GM18951 (cell line): ENCODE measurements around the gene SLC25A13.
"Not testable (repeated sequence)": the region's sequence is repeated elsewhere in the genome, so short reads cannot be mapped to it uniquely, and the experiment has no call there.

Experiments
- POLR2A ChIP-seq: IDR thresholded peaks from 4 replicates; pipeline ENCODE4 v1.6.1; 2011; ENCODE audit warnings: mild to moderate bottlenecking; ENCODE audit not compliant: insufficient read length, insufficient read depth; ENCODE audit errors: extremely low read depth
- in situ Hi-C: fragments of 300-500 bp; cut with MboI; formaldehyde crosslinking; loops from one replicate; pipeline ENCODE4 v1.12.0; 2022; ENCODE audit warnings: low sequenced_read_pairs, mixed read lengths, inconsistent platforms; ENCODE audit not compliant: unreplicated experiment

The SLC25A13 gene, protein sequence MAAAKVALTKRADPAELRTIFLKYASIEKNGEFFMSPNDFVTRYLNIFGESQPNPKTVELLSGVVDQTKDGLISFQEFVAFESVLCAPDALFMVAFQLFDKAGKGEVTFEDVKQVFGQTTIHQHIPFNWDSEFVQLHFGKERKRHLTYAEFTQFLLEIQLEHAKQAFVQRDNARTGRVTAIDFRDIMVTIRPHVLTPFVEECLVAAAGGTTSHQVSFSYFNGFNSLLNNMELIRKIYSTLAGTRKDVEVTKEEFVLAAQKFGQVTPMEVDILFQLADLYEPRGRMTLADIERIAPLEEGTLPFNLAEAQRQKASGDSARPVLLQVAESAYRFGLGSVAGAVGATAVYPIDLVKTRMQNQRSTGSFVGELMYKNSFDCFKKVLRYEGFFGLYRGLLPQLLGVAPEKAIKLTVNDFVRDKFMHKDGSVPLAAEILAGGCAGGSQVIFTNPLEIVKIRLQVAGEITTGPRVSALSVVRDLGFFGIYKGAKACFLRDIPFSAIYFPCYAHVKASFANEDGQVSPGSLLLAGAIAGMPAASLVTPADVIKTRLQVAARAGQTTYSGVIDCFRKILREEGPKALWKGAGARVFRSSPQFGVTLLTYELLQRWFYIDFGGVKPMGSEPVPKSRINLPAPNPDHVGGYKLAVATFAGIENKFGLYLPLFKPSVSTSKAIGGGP

DNA sequence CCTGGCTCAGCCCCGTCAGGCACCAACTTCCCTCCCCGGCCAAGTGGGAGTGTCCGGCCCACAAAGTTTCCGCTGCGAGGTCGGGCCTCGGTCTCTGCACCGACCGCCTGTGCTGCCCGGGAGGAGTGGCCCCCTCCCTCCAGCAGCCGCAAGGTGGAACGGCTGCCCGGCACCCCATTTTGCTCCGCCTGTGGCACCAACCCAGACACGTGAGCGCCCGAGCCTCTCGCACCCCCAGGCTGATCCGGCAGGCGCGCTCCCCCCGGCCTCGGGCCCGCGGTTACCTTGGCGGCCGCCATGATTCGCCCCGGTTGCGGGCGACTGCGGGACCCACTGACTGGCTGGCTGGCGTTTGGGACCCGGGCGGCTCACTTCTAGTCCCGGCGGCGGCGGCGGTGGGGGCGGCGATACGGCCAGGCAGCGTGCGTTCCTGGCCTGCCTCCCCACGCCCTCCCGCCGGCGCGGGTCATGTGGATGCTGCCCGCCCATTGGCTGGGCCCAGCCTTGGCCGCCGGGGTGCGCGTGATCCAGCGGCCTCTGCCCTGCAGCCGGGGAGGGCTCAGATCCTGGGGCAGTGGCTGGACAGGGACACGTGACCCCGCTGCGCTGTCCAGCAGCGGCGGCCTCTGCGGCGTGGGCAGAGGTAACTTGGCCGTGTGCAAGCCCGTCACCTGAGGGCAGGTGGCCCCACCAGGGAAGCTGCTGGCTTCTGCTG lies at the start of gene SLC25A13:
TSS of gene SLC25A13 (minus strand) at position 441 of the 715 bp plus-strand sequence. CDS start at position 299, 142 bp downstream.
- in situ Hi-C loops: no loop called here
- peak; percentile 70 for TF ChIP-seq POLR2A

DNA sequence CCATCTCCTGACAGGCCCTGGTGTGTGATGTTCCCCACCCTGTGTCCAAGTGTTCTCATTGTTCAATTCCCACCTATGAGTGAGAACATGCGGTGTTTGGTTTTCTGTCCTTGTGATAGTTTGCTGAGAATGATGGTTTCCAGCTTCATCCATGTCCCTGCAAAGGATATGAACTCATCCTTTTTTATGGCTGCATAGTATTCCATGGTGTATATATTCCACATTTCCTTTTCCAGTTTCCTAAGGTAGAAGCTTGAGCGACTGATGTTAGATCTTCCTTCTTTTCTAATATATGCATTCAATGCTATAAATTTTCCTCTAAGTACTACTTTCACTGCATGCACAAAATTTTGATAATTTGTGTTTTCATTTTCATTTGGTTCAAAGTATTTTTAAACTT lies 44.0 kb upstream of the SLC25A13 start:
- in situ Hi-C loops: not testable (repeated sequence)

DNA sequence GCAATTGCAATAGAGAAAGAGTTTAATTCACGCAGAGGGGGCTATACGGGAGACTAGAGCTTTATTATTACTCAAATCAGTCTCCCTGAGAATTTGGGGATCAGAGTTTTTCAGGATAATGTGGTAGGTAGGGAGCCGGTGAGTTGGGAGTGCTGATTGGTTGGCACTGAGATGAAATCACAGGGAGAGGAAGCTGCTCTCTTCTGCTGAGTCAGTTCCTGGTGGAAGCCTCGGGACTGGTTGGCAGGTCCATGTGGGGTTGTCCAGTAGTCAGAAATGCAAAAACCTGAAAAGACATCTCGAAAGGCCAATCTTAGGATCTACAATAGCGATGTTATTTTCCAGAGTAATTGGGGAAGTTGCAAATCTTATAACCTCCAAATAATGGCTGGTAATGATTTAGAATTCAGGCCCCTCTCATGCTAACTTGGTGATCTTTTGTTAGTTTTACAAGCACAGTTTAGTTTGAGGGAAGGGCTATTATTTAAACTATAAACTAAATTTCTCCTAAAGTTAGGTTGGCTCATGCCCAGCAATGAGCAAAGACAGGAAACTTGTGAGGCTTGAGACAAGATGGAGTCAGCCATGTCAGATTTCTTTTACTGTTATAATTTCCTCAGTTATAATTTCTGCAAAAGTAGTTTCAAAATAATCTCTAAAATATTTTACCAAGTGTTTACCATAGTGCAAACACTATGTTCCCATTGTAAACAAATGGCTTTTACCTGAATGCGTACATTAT lies 39.4 kb upstream of the SLC25A13 start:
- in situ Hi-C loops: no loop called here
- no peak for TF ChIP-seq POLR2A

DNA sequence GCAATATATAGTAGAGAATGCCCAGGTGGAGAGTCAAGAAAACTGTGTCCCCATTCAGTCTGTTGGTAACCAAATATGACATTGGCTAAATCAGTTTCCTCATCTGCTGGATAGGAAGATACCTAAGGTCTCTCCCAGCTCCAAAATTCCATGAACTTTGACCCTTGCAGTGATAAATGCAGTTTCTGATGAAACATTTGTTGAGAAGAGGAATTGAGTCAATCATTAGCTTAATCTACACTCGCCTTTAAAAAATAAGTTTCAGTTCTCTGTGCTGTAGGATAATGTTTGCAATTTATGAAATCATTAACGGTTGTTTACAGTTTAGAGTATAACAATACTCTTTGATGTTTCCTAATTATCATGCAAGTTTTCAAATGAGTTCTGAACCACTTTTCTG lies 38.0 kb upstream of the SLC25A13 start:
- no peak for TF ChIP-seq POLR2A
- in situ Hi-C loops: no loop called here

DNA sequence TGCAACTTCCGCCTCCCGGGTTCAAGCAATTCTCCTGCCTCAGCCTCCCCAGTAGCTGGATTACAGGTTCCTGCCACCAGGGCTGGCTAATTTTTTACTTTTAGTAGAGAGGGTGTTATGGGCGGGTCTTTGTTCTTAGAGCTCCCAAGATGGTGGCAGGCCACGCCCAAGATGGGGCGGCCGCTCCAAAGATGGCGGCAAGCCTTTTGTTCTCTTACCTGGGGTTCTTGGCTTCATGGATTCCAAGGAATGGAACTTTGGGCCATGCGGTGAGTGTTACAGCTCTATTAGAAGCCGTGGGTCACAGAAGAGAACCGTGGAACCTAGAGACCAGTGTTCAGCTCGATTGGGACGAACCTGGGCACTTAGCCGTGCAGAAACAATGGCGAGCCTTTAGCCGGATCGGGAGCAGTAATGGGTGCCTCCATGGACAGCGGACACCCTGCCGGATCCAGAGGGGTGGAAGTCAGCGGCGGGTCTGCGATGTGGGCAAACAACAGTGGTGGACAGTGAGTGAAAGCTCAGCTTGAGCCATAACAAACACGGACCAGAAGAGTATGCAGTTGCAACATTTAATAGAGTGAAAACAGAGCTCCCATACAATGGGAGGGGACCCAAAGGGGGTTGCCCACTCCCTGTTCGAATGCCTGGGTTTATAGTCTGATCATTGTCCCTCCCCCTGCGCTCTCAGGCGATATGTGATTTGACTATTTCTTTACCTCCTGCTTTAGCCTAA lies 36.5 kb upstream of the SLC25A13 start:
- in situ Hi-C loops: not testable (repeated sequence)

DNA sequence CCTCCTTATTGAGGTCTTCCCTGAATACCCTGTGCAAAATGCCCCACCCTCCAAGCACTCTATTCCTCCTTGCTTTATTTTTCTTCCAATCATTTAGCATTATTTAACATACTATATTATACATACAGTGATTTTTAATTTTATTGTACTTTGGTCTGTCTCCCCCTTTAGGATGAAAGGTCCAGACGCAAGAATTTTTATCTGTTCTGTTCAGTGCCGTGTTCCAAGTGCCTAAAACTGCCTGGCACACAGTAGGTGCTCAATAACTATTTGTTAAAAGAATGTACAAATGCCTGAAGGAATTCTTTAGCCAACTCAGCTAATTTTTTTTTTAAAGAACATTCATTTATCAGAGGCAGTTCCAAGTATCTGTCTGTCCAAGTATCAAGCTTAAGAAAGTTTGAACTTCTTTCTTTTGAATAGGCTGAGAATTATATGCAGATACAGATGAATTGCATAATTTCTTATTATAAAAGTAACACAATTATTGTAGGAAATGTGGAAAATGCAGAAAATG lies 34.1 kb upstream of the SLC25A13 start:
- in situ Hi-C loops: no loop called here
- TF ChIP-seq POLR2A: no peak

DNA sequence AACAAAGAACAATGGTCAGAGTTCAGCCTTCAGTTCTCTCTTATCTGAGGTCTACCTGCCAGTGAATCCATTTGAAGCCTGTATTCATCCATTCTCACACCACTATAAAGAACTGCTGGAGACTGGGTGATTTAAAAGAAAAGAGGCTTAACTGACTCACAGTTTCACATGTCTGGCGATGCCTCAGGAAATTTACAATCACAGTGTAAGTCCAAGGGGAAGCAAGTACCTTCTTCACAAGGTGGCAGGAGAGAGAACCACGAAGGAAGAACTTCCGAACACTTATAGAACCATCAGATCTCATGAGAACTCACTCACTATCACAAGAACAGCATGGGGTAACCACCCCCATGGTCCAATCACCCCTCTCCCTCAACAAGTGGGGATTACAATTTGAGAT lies 33.0 kb upstream of the SLC25A13 start:
- in situ Hi-C loops: no loop called here
- no peak for TF ChIP-seq POLR2A

DNA sequence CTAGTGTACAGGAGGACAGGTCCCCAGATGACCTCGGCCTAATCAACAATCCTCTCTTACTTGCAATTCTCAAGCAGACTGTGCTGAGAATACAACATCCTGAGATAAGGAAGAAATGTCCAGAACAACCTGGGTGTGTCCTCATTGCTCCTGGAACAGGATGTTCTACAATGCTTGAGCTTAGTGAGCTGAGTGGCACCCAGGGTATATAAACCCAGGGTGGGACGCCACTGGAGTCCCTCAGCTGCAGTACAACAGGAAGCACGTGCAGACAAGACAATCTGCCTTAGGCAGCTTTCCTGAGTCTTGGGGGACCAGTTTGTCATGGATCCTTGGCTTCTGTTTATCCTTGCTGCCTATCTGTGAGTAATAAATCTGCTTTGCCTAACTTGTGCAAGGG lies 27.7 kb upstream of the SLC25A13 start:
- in situ Hi-C loops: no loop called here
- no peak for TF ChIP-seq POLR2A

DNA sequence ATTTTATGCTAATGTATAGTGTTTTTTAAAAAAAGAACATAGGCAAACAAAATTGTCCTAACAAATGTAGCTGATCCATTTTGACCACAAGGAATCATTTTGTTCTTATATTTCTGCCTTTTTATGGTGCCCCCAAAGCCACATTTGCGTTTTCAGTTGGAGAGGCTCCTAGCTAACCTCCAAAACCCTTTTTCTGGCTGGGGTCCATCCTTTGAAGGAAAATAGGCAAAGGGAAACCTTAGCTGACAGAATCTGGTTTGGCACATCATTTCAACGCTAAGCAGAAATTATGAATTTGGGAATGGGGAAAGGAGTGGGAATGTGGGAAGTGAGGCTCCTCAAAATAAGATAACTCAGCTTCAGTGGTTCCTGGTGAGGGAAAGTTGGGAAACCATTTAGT lies 25.6 kb upstream of the SLC25A13 start:
- TF ChIP-seq POLR2A: no peak
- in situ Hi-C loops: no loop called here

DNA sequence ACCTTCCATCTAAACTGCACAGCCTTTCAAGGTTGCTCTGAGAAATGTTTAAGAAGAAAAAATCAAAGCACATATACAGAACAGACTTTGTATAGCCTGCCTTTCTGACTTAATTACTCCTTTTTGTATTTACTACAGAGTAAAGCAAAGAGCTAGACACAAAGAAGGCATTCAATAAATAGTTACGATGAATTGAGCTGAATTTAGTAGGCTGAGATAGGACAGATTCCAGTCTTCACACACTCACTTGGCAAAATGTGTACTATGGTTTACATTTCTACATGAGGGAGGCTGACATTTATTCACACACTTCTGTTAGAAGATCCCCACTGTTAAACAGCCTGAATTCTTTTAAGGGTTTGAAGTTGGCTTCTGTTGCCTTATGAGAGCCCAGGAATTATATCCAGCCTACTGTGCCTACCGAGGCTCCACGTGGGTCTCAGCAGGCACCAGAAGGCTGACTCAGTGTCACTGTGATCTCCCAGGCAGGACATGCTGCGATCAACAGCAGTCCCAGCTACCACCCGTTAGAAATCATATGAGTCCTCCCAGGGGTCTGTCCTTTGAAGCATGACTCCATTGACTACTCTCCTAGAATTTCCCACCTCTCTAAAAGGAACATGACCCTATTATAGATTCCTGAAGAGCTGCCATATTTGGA lies 24.5 kb upstream of the SLC25A13 start:
- no peak for TF ChIP-seq POLR2A
- in situ Hi-C loops: no loop called here

DNA sequence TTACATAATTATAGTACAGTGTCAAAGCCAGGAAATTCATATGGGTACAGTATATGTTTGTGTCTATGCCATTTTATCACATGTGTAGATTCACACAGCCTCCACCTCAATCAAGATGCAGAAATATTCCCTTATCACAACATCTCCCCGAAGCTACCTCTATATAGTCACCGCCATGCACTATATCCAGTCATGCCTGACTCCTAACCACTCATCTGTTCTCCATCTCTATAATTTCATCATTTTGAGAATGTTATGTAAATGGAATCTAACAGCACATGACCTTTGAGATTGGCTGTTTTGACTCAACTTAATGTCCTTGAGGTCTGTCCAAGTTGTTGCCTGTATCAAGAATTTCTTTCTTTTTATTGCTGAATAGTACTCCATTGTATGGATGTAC lies 22.3 kb upstream of the SLC25A13 start:
- in situ Hi-C loops: no loop called here
- TF ChIP-seq POLR2A: no peak

DNA sequence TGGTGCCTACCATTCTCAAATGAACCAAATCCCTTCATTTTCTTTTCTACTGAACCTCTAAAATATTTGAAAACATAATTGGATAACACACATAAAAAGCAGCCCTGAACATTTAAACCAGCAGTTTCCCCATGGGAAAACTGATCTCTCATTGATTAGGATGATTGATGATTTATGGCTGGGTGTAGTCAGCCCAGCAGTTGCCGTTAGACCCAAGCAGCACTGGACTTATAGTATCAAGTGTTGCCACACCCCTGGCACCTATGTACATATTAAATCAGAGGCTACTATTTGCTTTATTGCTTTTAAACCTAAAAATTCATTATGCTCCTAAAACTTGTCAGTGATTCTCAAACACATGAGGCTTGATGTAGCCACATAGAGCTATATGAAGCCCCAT lies 20.2 kb upstream of the SLC25A13 start:
- TF ChIP-seq POLR2A: no peak
- in situ Hi-C loops: no loop called here
